GM23338 (cell line): ENCODE results near the gene TSPYL2.

Experiments used
- CREB1 ChIP-seq: fragments of 250-450 bp; sonication (Bioruptor Pico); IDR thresholded peaks from 2 replicates; pipeline ENCODE4 v1.5.0; 2020; ENCODE audit warnings: low read depth, mild to moderate bottlenecking, moderate library complexity
- EZH2 ChIP-seq: fragments of 200-600 bp; sonication (generic); IDR thresholded peaks from one replicate; pipeline ENCODE4 v1.8.0; 2017; ENCODE audit warnings: antibody characterized with exemption, mild to moderate bottlenecking, low read depth; ENCODE audit not compliant: unreplicated experiment
- EZH2phosphoT487 ChIP-seq: fragments of 200-600 bp; sonication (generic); IDR thresholded peaks from one replicate; pipeline ENCODE4 v1.8.1; 2018; ENCODE audit warnings: antibody characterized with exemption; ENCODE audit not compliant: unreplicated experiment
- POLR2AphosphoS5 ChIP-seq: IDR thresholded peaks from 2 replicates; pipeline ENCODE4 v1.6.1; 2016; ENCODE audit warnings: antibody characterized with exemption, low read depth
- TF ChIP-seq, protein P1 (sequence below), 2 experiments: fragments of 200-600 bp in 1 of 2; sonication (generic) in 1 of 2; conservative IDR thresholded peaks; 2 replicates each; pipeline versions ENCODE4 v1.5.1 to v1.6.1; 2016 to 2017; ENCODE audit warnings: antibody characterized with exemption in 2 of 2, low read depth in 2 of 2, mild to moderate bottlenecking in 2 of 2, moderate library complexity in 1 of 2
- TF ChIP-seq, protein P2 (sequence below): IDR thresholded peaks from 2 replicates; pipeline ENCODE4 v1.6.1; 2016; ENCODE audit warnings: antibody characterized with exemption

DNA sequence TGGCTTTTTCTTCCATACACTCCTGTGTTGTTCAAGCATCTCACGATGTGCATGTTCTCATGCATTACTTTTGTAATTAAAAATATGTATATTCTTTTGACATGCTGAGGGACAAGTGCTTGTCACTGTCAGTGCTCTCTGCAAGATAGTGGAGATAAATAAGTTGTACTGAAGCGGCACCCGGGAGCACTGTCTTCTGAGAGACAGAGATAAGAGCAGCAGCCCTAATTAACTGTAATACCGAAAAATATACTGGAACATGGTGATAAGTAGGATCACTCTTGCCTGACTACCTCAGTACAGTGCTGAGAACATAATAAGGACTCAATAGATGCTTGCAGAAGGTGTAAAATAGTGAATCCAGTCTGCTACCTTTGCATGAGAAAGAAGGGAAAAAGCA lies 42.9 kb upstream of the TSPYL2 start:
- TF ChIP-seq, protein P1, sequence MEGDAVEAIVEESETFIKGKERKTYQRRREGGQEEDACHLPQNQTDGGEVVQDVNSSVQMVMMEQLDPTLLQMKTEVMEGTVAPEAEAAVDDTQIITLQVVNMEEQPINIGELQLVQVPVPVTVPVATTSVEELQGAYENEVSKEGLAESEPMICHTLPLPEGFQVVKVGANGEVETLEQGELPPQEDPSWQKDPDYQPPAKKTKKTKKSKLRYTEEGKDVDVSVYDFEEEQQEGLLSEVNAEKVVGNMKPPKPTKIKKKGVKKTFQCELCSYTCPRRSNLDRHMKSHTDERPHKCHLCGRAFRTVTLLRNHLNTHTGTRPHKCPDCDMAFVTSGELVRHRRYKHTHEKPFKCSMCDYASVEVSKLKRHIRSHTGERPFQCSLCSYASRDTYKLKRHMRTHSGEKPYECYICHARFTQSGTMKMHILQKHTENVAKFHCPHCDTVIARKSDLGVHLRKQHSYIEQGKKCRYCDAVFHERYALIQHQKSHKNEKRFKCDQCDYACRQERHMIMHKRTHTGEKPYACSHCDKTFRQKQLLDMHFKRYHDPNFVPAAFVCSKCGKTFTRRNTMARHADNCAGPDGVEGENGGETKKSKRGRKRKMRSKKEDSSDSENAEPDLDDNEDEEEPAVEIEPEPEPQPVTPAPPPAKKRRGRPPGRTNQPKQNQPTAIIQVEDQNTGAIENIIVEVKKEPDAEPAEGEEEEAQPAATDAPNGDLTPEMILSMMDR (conservative IDR thresholded peaks at IDR 0.05; ENCODE audit: low read depth in 2 of 2): no peak
- TF ChIP-seq EZH2 (no peak), POLR2AphosphoS5 (no peak), EZH2phosphoT487 (no peak), CREB1 (CRISPR knock-in tag) (no peak)
- TF ChIP-seq, protein P2, sequence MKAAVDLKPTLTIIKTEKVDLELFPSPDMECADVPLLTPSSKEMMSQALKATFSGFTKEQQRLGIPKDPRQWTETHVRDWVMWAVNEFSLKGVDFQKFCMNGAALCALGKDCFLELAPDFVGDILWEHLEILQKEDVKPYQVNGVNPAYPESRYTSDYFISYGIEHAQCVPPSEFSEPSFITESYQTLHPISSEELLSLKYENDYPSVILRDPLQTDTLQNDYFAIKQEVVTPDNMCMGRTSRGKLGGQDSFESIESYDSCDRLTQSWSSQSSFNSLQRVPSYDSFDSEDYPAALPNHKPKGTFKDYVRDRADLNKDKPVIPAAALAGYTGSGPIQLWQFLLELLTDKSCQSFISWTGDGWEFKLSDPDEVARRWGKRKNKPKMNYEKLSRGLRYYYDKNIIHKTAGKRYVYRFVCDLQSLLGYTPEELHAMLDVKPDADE: no peak
